ENCODE data around the gene KIAA0232. TPM values are rescaled to one million over a fixed set of nuclear protein-coding genes. Genes with fewer than 3 reads are reported as not detected.

The KIAA0232 gene
- total and polyA plus RNA-seq, 2 of the 8 experiments (the other 6 are each of a cell fraction or from before 2014, with no cell fraction given) = 5.6 to 23.3 TPM

DNA sequence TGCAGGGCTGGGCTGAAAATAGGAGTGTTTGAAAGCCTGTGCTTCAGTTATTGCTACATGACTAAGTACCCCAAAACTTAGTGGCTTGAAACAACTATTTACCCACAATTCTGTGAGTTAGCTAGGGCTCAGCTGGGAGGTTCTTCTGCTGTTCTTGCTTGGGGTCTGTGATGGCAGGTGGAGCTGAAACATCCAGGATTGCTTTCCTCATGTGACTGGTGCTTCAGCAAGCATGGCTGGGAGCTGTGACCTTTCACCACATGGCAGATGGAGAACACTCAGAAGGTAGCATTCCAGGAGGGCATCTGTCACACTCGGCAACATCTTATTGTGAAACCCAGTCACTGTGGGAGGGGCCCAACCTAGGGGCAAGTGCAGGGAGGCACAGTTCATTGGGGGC, 70.1 kb downstream of the KIAA0232 start:
- Histone ChIP-seq H3K36me3 (ENCODE audit: control insufficient read depth in 2 of 4, insufficient read depth in 4 of 4, low read length in 3 of 4) (peaks cover 0 to 19% (median 8%) of the 10 kb centered on the region in 4 experiments; a peak in 4 of 8 replicates), H4K20me1 (replicated peaks in 1 of 2; ENCODE audit: control insufficient read depth in 1 of 2, insufficient read depth in 2 of 2, low read length in 2 of 2) (peaks cover 0 to 5% of the 10 kb centered on the region in 2 experiments)
- CTCF ChIA-PET (ENCODE audit: partially characterized antibody) = interaction anchor here (2.5 kb wide), 1 partner anchor 21 kb away, joined by 12 read pairs; no protein-coding TSS in a partner anchor

More for the DNA sequence above, 70.1 kb downstream of the KIAA0232 start:
- H2AFZ ChIP-seq (ENCODE audit: low read length) = no peak overlapping the region
- peaks cover 0 to 10% (median 8%) of the 10 kb centered on the region in 4 experiments; a peak in 3 of 7 replicates for H3K4me1 ChIP-seq (replicated peaks in 1 of 4; ENCODE audit: control insufficient read depth in 3 of 4, insufficient read depth in 4 of 4, low read length in 3 of 4)
- DNase-seq (ENCODE audit: low read depth in 1 of 2, low spot score in 2 of 2) = no peak
- no peak overlapping the region for H2AK5ac ChIP-seq (ENCODE audit: low read depth, low read length)
- H2BK15ac ChIP-seq (ENCODE audit: low read length) = no peak overlapping the region
- TF ChIP-seq YY1 (IDR thresholded peaks at IDR 0.05; ENCODE audit: low read depth, low read length) (no peak), POLR2AphosphoS5 (IDR thresholded peaks at IDR 0.05; ENCODE audit: low read depth, low read length) (no peak), KDM4A (IDR thresholded peaks at IDR 0.05; ENCODE audit: low read depth, low read length, severe bottlenecking) (no peak), RFX5 (IDR thresholded peaks at IDR 0.05; ENCODE audit: borderline replicate concordance, low read depth, low read length) (no peak), GTF2F1 (IDR thresholded peaks at IDR 0.05; ENCODE audit: borderline replicate concordance, low read depth, low read length) (no peak)
- H2BK120ac ChIP-seq (replicated peaks; ENCODE audit: low read depth, low read length) = no peak overlapping the region
- H3K4me3 ChIP-seq (ENCODE audit: extremely low read depth in 1 of 4, insufficient read depth in 2 of 4, low read depth in 3 of 4, low read length in 4 of 4) = no peak overlapping the region
- H2BK20ac ChIP-seq (ENCODE audit: low read length) = no peak overlapping the region
- no peaks in the 10 kb centered on the region for H3K23me2 ChIP-seq (ENCODE audit: low read depth, low read length)
- H3K14ac ChIP-seq (ENCODE audit: insufficient read length) = no peak overlapping the region
- no peak overlapping the region for H3K9ac ChIP-seq (replicated peaks in 1 of 4; ENCODE audit: extremely low read depth in 1 of 4, low read depth in 3 of 4, low read length in 3 of 4)
- no peak overlapping the region for H2BK12ac ChIP-seq (ENCODE audit: low read depth, low read length)
- H3K56ac ChIP-seq (replicated peaks; ENCODE audit: insufficient read length, low read depth, low read length) = no peak overlapping the region
- H3K4ac ChIP-seq (replicated peaks; ENCODE audit: insufficient read length, low read depth, low read length) = no peak overlapping the region
- no peak overlapping the region for H3K18ac ChIP-seq (ENCODE audit: extremely low read depth, low read length)
- no peaks in the 10 kb centered on the region for H3K27me3 ChIP-seq (replicated peaks in 1 of 4; ENCODE audit: control insufficient read depth in 3 of 4, extremely low read depth in 1 of 4, insufficient read depth in 3 of 4, low read length in 3 of 4)
- peaks cover 5 to 6% of the 10 kb centered on the region in 2 experiments; a peak in 2 of 4 replicates for H3K9me3 ChIP-seq (ENCODE audit: insufficient read depth in 2 of 2, low read depth in 1 of 2, low read length in 1 of 2)
- POLR2A ChIA-PET (ENCODE audit: partially characterized antibody) = interaction anchor here (0.5 to 1.3 kb wide), 2 partner anchors 9 to 10 kb away, joined by 3 read pairs; no protein-coding TSS in a partner anchor
- WGBS, 2 experiments (ENCODE audit: extremely low coverage in 1 of 2, insufficient coverage in 1 of 2, insufficient read length in 1 of 2, insufficient replicate concordance in 2 of 2, low coverage in 1 of 2, low lambda C conversion rate in 2 of 2, missing lambda C conversion rate in 1 of 2) = 7% methylated on average over 1 of the region's 1 CpG; no CpG with 5 or more reads in 1 of the 2 experiments
- no peak overlapping the region for H4K91ac ChIP-seq (replicated peaks; ENCODE audit: insufficient read length, low read length)
- no peak overlapping the region for H3K27ac ChIP-seq (ENCODE audit: low read depth, low read length)
- no peak overlapping the region for H2BK5ac ChIP-seq (ENCODE audit: low read depth, low read length)
- H4K8ac ChIP-seq (ENCODE audit: extremely low read depth, insufficient read depth, low read length) = no peak overlapping the region; the same call in 1 of the 2 replicates
- H3K79me2 ChIP-seq (ENCODE audit: control insufficient read depth in 1 of 2, insufficient read depth in 2 of 2, low read length in 2 of 2) = peaks cover 0 to 3% of the 10 kb centered on the region in 2 experiments; a peak in 1 of 4 replicates
- no peak overlapping the region for H3K4me2 ChIP-seq (ENCODE audit: insufficient read depth in 1 of 2, low read depth in 2 of 2, low read length in 2 of 2)
- FAIRE-seq = no peak
- 0 out of 2 replicates have a peak, but pooled peaks cover 2% of the 10 kb centered on the region for H3K79me1 ChIP-seq (ENCODE audit: low read depth, low read length)
- no peak overlapping the region for H3K23ac ChIP-seq (ENCODE audit: insufficient read length)
- no peak overlapping the region for H4K5ac ChIP-seq (ENCODE audit: insufficient read length, low read depth, low read length)

All from H1 (cell line).